Measurements from ENCODE around the gene SCAF4.

DNA sequence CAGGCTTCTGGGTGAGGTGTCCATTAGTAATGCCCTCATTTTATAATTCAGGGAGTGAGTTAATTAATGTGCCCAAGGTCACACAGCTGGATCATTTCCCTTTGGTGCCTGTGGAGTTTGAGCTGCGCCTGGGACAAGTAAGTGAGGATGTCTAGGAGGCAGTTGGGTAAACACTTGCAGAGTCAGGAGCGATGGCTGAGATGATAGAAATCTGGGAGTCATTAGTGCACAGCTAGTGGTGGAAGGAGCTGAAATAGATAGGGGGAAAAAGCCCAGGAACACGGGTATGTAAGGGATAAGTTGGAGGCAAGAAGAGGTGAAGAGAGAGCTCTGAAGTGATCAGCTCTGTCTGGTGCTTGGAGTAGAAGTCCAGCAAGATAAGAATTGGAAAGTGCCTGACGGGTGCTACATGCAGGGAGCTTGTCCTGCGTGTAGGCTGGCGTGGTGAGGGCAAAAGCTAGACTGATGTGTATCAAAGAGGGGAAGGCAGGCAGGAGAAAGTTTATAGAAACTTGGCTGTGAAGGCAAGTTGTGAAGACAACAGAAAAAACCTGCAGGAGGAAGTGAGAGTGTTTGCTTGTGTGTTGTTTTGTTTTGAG is 1.7 kb upstream of the SCAF4 start:
- TF ChIP-seq, protein P1, sequence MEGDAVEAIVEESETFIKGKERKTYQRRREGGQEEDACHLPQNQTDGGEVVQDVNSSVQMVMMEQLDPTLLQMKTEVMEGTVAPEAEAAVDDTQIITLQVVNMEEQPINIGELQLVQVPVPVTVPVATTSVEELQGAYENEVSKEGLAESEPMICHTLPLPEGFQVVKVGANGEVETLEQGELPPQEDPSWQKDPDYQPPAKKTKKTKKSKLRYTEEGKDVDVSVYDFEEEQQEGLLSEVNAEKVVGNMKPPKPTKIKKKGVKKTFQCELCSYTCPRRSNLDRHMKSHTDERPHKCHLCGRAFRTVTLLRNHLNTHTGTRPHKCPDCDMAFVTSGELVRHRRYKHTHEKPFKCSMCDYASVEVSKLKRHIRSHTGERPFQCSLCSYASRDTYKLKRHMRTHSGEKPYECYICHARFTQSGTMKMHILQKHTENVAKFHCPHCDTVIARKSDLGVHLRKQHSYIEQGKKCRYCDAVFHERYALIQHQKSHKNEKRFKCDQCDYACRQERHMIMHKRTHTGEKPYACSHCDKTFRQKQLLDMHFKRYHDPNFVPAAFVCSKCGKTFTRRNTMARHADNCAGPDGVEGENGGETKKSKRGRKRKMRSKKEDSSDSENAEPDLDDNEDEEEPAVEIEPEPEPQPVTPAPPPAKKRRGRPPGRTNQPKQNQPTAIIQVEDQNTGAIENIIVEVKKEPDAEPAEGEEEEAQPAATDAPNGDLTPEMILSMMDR (IDR thresholded peaks at IDR 0.05; ENCODE audit: low read depth, low read length), result no peak
- no peak for TF ChIP-seq EZH2phosphoT487 (IDR thresholded peaks at IDR 0.05; ENCODE audit: low read depth)

Data from OCI-LY3 (cell line).